Large intestine (tissue), 3 donors: ENCODE results near the gene TXNRD2. TPM values are rescaled to one million over a fixed set of nuclear protein-coding genes. Genes with fewer than 3 reads are reported as not detected.

ENCODE experiments used
- DNase-seq, 2 donors: peaks; one replicate each; pipeline versions ENCODE4 v3.0.0 to v3.0.0-alpha.2; 2013
- H3K27ac ChIP-seq: one replicate; pipeline ENCODE4 v1.5.1; 2013; ENCODE audit warnings: low read length
- H3K27me3 ChIP-seq: 2 replicates; pipeline ENCODE4 v1.6.1; 2013; ENCODE audit warnings: low read length; ENCODE audit not compliant: control insufficient read depth, insufficient read depth
- H3K36me3 ChIP-seq: 2 replicates; pipeline ENCODE4 v1.6.1; 2013; ENCODE audit warnings: low read length; ENCODE audit not compliant: control insufficient read depth, insufficient read depth
- H3K4me1 ChIP-seq: one replicate; pipeline ENCODE4 v1.6.1; 2013; ENCODE audit warnings: low read length; ENCODE audit not compliant: control insufficient read depth, insufficient read depth
- H3K4me3 ChIP-seq: one replicate; pipeline ENCODE4 v1.5.1; 2013; ENCODE audit warnings: low read length
- H3K9me3 ChIP-seq: one replicate; pipeline ENCODE4 v1.6.1; 2013; ENCODE audit warnings: mild to moderate bottlenecking, low read depth, low read length, moderate library complexity; ENCODE audit not compliant: control insufficient read depth
- WGBS: methylation state at CpG from one replicate; pipeline ENCODE4 v1.1.5; 2013; ENCODE audit warnings: low lambda C conversion rate; ENCODE audit not compliant: insufficient coverage; 5-methylcytosine and 5-hydroxymethylcytosine counted together
- polyA plus RNA-seq: library from polyadenylated mRNA; unstranded; fragments of 120-200 nt; gene quantifications from one replicate; pipeline ENCODE4 v1.2.1, GENCODE V29; 2013

The TXNRD2 gene
- polyA plus RNA-seq, 1 donor = 22.5 TPM

- Histone ChIP-seq H3K4me3 (no peak overlapping the region), H3K27ac (no peak overlapping the region), H3K4me1 (no peaks in the 10 kb centered on the region), H3K36me3 (peaks cover 28% of the 10 kb centered on the region), H3K9me3 (no peaks in the 10 kb centered on the region), H3K27me3 (no peaks in the 10 kb centered on the region)
- WGBS = 75% methylated on average over 2 of the region's 52 CpGs
- DNase-seq = no peak
Measured at GRCh38 chr22:19979712-19980493, 38.3 kb upstream of the TXNRD2 start.

- H3K36me3 ChIP-seq = peaks cover 28% of the 10 kb centered on the region
- 73% methylated on average over 3 of the region's 17 CpGs for WGBS
- no peak for DNase-seq
Measured at GRCh38 chr22:19978748-19979147, 37.1 kb upstream of the TXNRD2 start.

DNA sequence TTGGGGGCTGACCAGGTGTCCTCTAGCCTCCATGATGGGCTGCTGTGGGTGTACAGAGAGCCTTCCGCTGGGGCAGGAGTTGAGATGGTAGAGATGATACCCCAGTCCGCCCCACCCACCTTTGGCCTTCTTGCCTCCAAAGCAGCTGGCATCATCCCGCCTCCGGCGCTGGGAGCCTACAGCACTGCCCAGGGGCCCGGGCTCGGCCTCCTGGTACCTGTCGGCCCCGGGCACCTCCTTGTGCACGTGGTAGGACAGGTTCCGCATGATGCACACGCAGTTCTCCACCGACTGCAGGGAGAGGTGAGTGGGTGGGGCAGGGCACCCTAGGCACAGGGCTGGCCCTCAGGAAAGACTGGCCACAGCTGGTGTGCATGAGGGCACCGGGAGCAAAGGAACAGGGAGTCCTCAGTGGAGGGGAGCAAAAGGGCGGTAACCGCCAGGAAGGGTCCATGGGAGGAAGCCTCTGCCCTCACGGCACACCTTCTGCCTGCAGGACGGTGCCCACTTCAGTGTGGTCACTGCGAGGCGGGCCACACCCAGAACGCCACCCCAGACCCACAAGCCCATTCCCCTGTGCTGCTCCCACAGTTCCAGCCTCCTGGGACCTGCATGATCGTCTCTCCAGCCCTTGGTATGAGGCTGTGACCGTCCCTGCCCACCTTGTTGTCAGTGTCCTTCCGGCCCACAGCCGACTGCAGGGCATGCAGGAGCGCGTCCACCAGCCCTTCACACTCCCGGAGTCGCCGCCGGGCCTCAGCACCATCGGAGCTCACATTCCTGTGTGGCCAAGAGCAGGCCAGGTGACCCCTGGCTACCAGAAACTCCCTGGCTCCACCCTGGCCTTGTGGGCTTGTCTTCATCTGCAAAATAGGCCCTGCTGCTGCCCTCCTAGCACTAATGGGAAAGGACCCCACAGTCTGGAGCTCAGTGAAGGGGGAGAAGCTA lies 36.0 kb upstream of the TXNRD2 start:
- no peak for DNase-seq
- no peak overlapping the region for H3K27ac ChIP-seq
- H3K4me1 ChIP-seq = peaks cover 2% of the 10 kb centered on the region
- peaks cover 4% of the 10 kb centered on the region for H3K9me3 ChIP-seq
- H3K27me3 ChIP-seq = no peaks in the 10 kb centered on the region
- no CpG with 5 or more reads among the region's 32 CpGs for WGBS
- H3K4me3 ChIP-seq = no peak overlapping the region
- peaks cover 37% of the 10 kb centered on the region for H3K36me3 ChIP-seq

More at GRCh38 chr22:19978748-19979147, 37.1 kb upstream of the TXNRD2 start:
- Histone ChIP-seq H3K4me1 (no peaks in the 10 kb centered on the region), H3K27me3 (no peaks in the 10 kb centered on the region), H3K27ac (no peak overlapping the region), H3K9me3 (no peaks in the 10 kb centered on the region), H3K4me3 (no peak overlapping the region)

DNA sequence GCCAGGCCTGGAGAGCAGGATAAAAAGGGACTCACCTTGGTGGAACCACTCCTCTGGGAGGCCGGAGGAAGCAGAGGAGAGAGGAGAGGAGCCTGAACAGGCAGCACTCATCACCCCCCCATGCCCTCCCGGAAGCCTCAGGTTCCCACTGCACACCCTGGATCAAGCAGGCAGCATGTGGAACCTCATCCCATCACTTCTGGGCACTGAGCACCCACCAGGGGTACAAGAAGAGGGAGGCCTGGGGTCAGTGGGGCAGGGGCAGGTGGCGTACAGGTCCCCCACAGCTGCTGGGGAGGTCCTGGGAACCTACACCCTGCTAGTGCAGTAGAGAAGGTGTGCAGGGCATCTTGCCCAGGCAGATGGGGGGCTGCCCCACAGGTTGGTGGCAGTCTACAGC lies 35.1 kb upstream of the TXNRD2 start:
- DNase-seq = no peak
- H3K4me3 ChIP-seq = no peak overlapping the region
- peaks cover 11% of the 10 kb centered on the region for H3K4me1 ChIP-seq
- peaks cover 4% of the 10 kb centered on the region for H3K9me3 ChIP-seq
- no peaks in the 10 kb centered on the region for H3K27me3 ChIP-seq
- no CpG with 5 or more reads among the region's 3 CpGs for WGBS
- peaks cover 43% of the 10 kb centered on the region for H3K36me3 ChIP-seq
- no peak overlapping the region for H3K27ac ChIP-seq

GRCh38 chr22:19975707-19976035 lies 34.1 kb upstream of the TXNRD2 start:
- Histone ChIP-seq H3K9me3 (peaks cover 4% of the 10 kb centered on the region), H3K27ac (no peak overlapping the region), H3K27me3 (no peaks in the 10 kb centered on the region), H3K4me1 (peaks cover 21% of the 10 kb centered on the region), H3K4me3 (no peak overlapping the region), H3K36me3 (peaks cover 41% of the 10 kb centered on the region)
- DNase-seq = no peak
- WGBS = no CpG with 5 or more reads among the region's 4 CpGs

DNA sequence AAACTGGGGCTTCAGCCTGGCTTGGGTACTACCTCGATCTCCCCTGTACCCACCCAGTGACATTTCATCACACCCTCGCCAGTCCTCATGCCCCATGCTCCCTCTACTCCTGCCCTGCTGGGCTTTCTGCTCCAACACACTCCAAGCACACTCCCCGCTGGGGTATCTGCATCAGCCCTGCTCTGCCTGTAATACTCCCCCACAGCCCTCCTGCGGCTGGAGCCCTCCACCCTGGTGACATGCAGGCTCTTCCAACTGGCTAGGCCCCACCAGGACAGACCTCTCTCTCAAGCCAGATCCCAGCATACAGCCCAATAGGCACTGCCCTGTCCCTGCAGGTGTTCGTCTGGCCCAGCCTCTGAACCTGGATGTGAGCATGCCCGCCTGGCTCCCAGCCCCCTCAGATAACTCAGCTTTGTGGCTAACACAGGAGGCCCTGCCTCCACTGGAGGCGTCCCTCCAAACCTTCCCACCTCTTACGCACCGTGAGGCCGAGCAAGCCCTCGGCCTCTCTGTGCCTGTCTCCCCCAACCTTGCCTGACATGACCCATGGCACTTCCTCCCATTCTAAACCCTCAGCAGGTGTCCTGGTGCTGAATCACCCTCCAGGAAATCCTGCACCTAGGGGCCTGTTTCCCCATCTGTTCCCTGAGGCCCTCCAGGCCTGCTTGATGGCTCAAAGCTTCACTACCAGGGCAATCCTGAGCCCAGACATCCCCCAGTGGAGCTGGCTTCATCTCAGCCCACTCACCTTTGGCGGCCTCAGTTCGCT lies 33.5 kb upstream of the TXNRD2 start:
- no peak overlapping the region for H3K27ac ChIP-seq
- H3K4me1 ChIP-seq = peaks cover 25% of the 10 kb centered on the region
- no peak overlapping the region for H3K4me3 ChIP-seq
- WGBS = no CpG with 5 or more reads among the region's 13 CpGs
- H3K9me3 ChIP-seq = peaks cover 4% of the 10 kb centered on the region
- no peak for DNase-seq
- peaks cover 40% of the 10 kb centered on the region for H3K36me3 ChIP-seq
- H3K27me3 ChIP-seq = no peaks in the 10 kb centered on the region

GRCh38 chr22:19974268-19974861 lies 32.7 kb upstream of the TXNRD2 start:
- Histone ChIP-seq H3K36me3 (peaks cover 43% of the 10 kb centered on the region), H3K4me3 (no peak overlapping the region), H3K27me3 (no peaks in the 10 kb centered on the region), H3K27ac (no peak overlapping the region), H3K4me1 (peaks cover 27% of the 10 kb centered on the region), H3K9me3 (peaks cover 4% of the 10 kb centered on the region)
- DNase-seq = peak; percentile 64 to 71
- WGBS = no CpG with 5 or more reads among the region's 11 CpGs

DNA sequence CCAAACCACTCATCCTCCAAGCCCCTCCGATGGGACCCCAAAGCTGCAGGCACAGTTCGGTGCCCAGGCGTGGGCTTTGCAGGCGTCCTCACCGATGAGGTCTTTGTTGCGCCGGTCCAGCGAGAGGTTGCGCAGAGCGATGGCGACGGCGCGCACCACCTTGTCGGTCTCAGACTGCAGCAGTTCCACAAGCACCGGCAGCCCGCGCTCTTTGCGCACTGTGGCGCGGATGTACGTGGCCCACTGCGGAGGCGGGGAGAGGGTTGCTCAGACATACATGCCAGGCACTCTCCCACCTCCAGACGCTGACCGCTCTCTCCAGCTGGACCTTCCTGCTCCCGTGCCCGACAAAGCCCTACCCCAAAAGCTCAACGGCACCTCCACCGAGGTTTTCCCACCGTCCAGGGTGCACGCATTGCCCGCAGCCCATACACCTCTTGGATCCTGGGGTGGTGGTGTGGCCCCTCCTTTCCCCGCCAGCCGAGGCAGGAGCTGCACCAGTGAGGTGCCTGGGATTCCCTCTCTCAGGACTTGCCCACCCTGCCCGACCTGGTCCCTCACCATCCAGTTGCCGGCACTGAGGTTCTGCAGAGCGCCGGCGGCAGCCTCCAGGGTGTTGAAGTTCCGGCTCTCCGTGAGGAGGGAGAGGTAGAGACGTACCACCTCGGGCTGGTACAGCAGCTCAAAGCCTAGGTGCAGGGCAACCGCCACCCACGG lies 32.1 kb upstream of the TXNRD2 start:
- DNase-seq = no peak
- Histone ChIP-seq H3K4me3 (no peak overlapping the region), H3K27me3 (no peaks in the 10 kb centered on the region), H3K4me1 (peaks cover 27% of the 10 kb centered on the region), H3K9me3 (peaks cover 4% of the 10 kb centered on the region), H3K36me3 (peaks cover 43% of the 10 kb centered on the region), H3K27ac (no peak overlapping the region)
- WGBS = no CpG with 5 or more reads among the region's 46 CpGs

- Histone ChIP-seq H3K9me3 (peaks cover 7% of the 10 kb centered on the region), H3K36me3 (peaks cover 47% of the 10 kb centered on the region), H3K27me3 (no peaks in the 10 kb centered on the region), H3K27ac (no peak overlapping the region), H3K4me1 (peaks cover 27% of the 10 kb centered on the region), H3K4me3 (no peak overlapping the region)
- WGBS = no CpG with 5 or more reads among the region's 50 CpGs
- DNase-seq = no peak
Measured at GRCh38 chr22:19972652-19973550, 31.3 kb upstream of the TXNRD2 start.
